MM.1S (cell line): ENCODE measurements around the gene CACNA1G.

ENCODE experiments used
- DNase-seq: peaks from one replicate; pipeline ENCODE4 v3.0.0-alpha.2; 2015
- H2AFZ ChIP-seq: fragments of 300-600 bp; sonication (generic); 2 replicates; pipeline ENCODE4 v1.6.0; 2016; ENCODE audit warnings: antibody characterized with exemption, low read length
- H3F3A ChIP-seq: fragments of 300-600 bp; sonication (generic); 2 replicates; pipeline ENCODE4 v1.6.1; 2016; ENCODE audit warnings: mild to moderate bottlenecking, antibody characterized with exemption, low read length, moderate library complexity, mixed read lengths; ENCODE audit not compliant: insufficient read depth
- H3K27ac ChIP-seq: fragments of 300-600 bp; sonication (generic); 2 replicates; pipeline ENCODE4 v1.5.1; 2016; ENCODE audit warnings: mild to moderate bottlenecking, low read length
- H3K27me3 ChIP-seq: fragments of 300-600 bp; sonication (generic); replicated peaks from 2 replicates; pipeline ENCODE4 v1.6.0; 2016; ENCODE audit warnings: low read length; ENCODE audit not compliant: insufficient read depth
- H3K36me3 ChIP-seq: fragments of 300-600 bp; sonication (generic); replicated peaks from 2 replicates; pipeline ENCODE4 v1.6.1; 2016; ENCODE audit warnings: mild to moderate bottlenecking, low read length, mixed read lengths; ENCODE audit not compliant: insufficient read depth
- H3K4me1 ChIP-seq: fragments of 300-600 bp; sonication (generic); 2 replicates; pipeline ENCODE4 v1.6.1; 2016; ENCODE audit warnings: low read length, mixed read lengths
- H3K4me2 ChIP-seq: fragments of 300-600 bp; sonication (generic); 2 replicates; pipeline ENCODE4 v1.6.0; 2016; ENCODE audit warnings: low read depth, low read length
- H3K4me3 ChIP-seq: fragments of 300-600 bp; sonication (generic); 2 replicates; pipeline ENCODE4 v1.5.1; 2016; ENCODE audit warnings: low read length, mixed read lengths
- H3K79me2 ChIP-seq: fragments of 300-600 bp; sonication (generic); 2 replicates; pipeline ENCODE4 v1.6.1; 2016; ENCODE audit warnings: mixed run types, low read length, mixed read lengths
- H3K9ac ChIP-seq: fragments of 300-600 bp; sonication (generic); 2 replicates; pipeline ENCODE4 v1.6.1; 2016; ENCODE audit warnings: low read length, mixed read lengths
- H3K9me2 ChIP-seq: fragments of 300-600 bp; sonication (generic); replicated peaks from 2 replicates; pipeline ENCODE4 v1.6.1; 2016; ENCODE audit warnings: mild to moderate bottlenecking, low read length, mixed read lengths; ENCODE audit not compliant: insufficient read depth
- H3K9me3 ChIP-seq: fragments of 300-600 bp; sonication (generic); replicated peaks from 2 replicates; pipeline ENCODE4 v1.6.1; 2016; ENCODE audit warnings: mild to moderate bottlenecking, low read length, mixed read lengths; ENCODE audit not compliant: insufficient read depth
- H4K20me1 ChIP-seq: fragments of 300-600 bp; sonication (generic); 2 replicates; pipeline ENCODE4 v1.6.1; 2016; ENCODE audit warnings: mild to moderate bottlenecking, low read length, moderate library complexity, mixed read lengths; ENCODE audit not compliant: insufficient read depth
- CTCF ChIP-seq: fragments of 300-600 bp; sonication (generic); IDR thresholded peaks from 2 replicates; pipeline ENCODE4 v1.5.1; 2016; ENCODE audit warnings: antibody characterized with exemption, low read length, mixed read lengths
- EZH2 ChIP-seq: fragments of 300-600 bp; sonication (generic); optimal IDR thresholded peaks from 2 replicates; pipeline ENCODE3; 2017; ENCODE audit warnings: low read depth, mild to moderate bottlenecking, antibody characterized with exemption, low read length, mixed read lengths
- EZH2phosphoT487 ChIP-seq: fragments of 300-600 bp; sonication (generic); IDR thresholded peaks from 2 replicates; pipeline ENCODE4 v1.6.1; 2018; ENCODE audit warnings: antibody characterized with exemption, low read length

CACNA1G gene

GRCh38 chr17:50517504-50518383 is 42.8 kb upstream of the CACNA1G start:
- no peaks in the 10 kb centered on the region for H3K27me3 ChIP-seq
- H3K9me2 ChIP-seq = no peaks in the 10 kb centered on the region
- no peak for TF ChIP-seq CTCF
- TF ChIP-seq EZH2 = no peak
- TF ChIP-seq EZH2phosphoT487 = no peak
- H3K36me3 ChIP-seq = no peaks in the 10 kb centered on the region
- no peaks in the 10 kb centered on the region for H3K9me3 ChIP-seq
- H3K79me2 ChIP-seq = no peaks in the 10 kb centered on the region
- no peak overlapping the region for H3K4me3 ChIP-seq
- H3K27ac ChIP-seq = no peak overlapping the region
- DNase-seq = no peak
- H4K20me1 ChIP-seq = no peaks in the 10 kb centered on the region
- H3K4me2 ChIP-seq = no peak overlapping the region
- no peaks in the 10 kb centered on the region for H3K4me1 ChIP-seq
- no peak overlapping the region for H3K9ac ChIP-seq
- no peaks in the 10 kb centered on the region for H3F3A ChIP-seq
- no peak overlapping the region for H2AFZ ChIP-seq

- H3K4me2 ChIP-seq = no peak overlapping the region
- H3K79me2 ChIP-seq = no peaks in the 10 kb centered on the region
- no peaks in the 10 kb centered on the region for H3K36me3 ChIP-seq
- H3K27ac ChIP-seq = no peak overlapping the region
- no peaks in the 10 kb centered on the region for H3F3A ChIP-seq
- H3K4me1 ChIP-seq = no peaks in the 10 kb centered on the region
- H3K9ac ChIP-seq = no peak overlapping the region
- no peak overlapping the region for H2AFZ ChIP-seq
- DNase-seq = no peak
- no peaks in the 10 kb centered on the region for H4K20me1 ChIP-seq
- TF ChIP-seq EZH2 (no peak), CTCF (no peak), EZH2phosphoT487 (no peak)
- H3K9me3 ChIP-seq = no peaks in the 10 kb centered on the region
- H3K4me3 ChIP-seq = no peak overlapping the region
- H3K27me3 ChIP-seq = no peaks in the 10 kb centered on the region
- no peaks in the 10 kb centered on the region for H3K9me2 ChIP-seq
These were observed 42.0 kb upstream of the CACNA1G start for GRCh38 chr17:50518384-50519023.

- Histone ChIP-seq H3K9me3 (no peaks in the 10 kb centered on the region), H3K4me1 (no peaks in the 10 kb centered on the region), H3K79me2 (no peaks in the 10 kb centered on the region), H2AFZ (no peak overlapping the region), H3K9ac (no peak overlapping the region), H3K27me3 (no peaks in the 10 kb centered on the region), H3K4me2 (no peak overlapping the region), H3K27ac (no peak overlapping the region), H3K9me2 (no peaks in the 10 kb centered on the region), H3F3A (no peaks in the 10 kb centered on the region), H3K36me3 (no peaks in the 10 kb centered on the region), H4K20me1 (no peaks in the 10 kb centered on the region), H3K4me3 (no peak overlapping the region)
- DNase-seq = no peak
- TF ChIP-seq EZH2phosphoT487 = no peak
- TF ChIP-seq CTCF = no peak
These were observed 41.2 kb upstream of the CACNA1G start for GRCh38 chr17:50519141-50519834.
